Measurements from ENCODE around the gene EEF1AKMT3.
A peak's percentile ranks its signal among the peaks of the same experiment; 100 is the strongest.

Gene EEF1AKMT3

DNA sequence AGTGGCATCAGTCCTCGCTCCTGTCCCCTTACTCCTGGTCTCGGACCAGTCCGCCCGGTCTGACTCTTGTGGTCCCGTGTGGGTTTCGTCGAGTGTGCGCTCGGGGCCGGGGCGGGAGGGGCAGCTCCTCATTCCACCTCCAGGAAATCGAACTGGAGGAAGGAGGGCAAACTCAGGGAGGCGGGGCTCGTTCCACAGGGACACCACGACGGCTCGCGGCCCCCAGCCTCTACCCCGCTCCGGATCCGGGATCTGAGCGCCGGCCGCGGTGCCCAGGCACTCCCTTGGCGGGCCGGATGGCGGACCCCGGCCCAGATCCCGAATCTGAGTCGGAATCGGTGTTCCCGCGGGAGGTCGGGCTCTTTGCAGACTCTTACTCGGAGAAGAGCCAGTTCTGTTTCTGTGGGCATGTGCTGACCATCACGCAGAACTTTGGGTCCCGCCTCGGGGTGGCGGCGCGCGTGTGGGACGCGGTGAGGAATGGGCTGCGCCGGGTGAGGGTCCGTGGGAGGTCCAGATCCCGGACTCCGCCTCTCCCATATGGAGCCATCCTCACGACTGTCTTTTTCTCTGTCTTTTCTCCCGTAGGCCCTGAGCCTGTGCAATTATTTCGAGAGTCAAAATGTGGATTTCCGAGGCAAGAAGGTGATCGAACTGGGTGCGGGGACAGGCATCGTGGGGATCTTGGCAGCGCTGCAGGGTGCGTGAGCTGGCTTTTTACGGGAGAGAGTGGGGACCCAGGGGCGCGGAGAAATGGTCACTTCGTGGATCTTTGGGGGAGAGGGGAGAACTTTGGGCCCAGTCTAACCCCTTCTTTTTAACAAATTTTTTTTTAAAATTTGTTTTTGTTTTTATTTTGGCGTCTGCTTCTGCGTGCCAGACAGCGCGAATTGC is at the start of gene EEF1AKMT3:
EEF1AKMT3 (plus strand) TSS at position 186 of the 894 bp plus-strand sequence; CDS start at position 297, 111 bp downstream.
- DNase-seq, result peak in 35 of 58 donors; percentile 28 to 69 (median 56)

- DNase-seq, result no peak
Measured at GRCh38 chr12:57722716-57723629, 49.4 kb upstream of the EEF1AKMT3 start.

DNA sequence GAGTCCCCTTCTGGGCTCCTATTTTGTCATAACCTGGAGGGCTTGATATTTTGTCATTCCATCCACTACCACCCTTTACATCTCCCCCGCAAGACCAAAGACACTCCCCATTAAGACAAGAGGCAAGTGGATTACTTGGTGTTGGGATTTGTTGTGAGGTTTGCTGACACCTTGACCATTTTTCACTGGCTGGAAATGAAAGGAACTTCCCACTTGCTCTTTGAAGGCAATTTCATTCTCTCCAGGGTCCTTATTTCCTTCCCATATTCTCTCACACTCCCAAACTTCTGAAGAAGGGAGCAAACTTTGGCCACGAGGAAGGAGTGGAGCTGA is 48.8 kb upstream of the EEF1AKMT3 start:
- no peak for DNase-seq

GRCh38 chr12:57724003-57724935 is 48.1 kb upstream of the EEF1AKMT3 start:
- no peak for DNase-seq

DNA sequence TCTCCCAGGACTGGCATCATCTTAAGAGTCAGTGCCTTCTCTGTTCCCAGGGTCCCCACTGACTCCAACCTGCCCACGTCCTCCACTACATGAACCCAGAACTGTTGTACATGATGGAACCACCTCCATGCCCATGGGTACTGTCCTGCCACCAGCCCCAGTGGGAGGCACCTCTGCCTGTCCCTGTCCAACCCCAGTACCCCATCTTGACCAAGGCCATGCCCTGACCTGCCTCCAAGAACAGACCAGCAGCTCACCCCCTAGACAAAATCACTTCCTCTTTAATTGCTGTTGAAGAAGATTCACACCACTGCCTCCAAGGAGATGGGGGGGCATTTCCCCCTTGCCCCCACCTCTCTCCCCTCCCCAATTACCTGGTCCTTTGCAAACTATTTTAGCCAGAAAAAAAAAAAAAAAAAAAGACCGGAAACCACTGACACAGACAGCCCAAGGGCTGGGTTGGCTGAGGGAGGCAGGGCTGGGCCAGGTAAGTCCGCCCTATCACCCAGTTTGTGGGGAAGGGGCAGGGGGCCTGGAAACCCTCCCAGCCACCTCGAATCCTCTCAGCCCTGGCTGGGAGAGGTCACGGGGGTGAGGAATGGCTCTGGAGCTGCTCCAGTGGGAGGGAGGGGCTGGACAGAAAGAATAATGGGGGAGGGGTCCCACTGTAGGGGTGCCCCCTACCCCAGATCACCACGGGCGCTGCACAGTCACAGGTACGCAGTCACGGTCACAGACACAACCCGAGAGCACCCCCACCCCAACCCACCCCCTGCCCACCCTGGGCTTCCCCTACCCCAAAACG is 47.3 kb upstream of the EEF1AKMT3 start:
- no peak for DNase-seq

GRCh38 chr12:57725851-57726150 is 46.6 kb upstream of the EEF1AKMT3 start:
- DNase-seq, result no peak

DNA sequence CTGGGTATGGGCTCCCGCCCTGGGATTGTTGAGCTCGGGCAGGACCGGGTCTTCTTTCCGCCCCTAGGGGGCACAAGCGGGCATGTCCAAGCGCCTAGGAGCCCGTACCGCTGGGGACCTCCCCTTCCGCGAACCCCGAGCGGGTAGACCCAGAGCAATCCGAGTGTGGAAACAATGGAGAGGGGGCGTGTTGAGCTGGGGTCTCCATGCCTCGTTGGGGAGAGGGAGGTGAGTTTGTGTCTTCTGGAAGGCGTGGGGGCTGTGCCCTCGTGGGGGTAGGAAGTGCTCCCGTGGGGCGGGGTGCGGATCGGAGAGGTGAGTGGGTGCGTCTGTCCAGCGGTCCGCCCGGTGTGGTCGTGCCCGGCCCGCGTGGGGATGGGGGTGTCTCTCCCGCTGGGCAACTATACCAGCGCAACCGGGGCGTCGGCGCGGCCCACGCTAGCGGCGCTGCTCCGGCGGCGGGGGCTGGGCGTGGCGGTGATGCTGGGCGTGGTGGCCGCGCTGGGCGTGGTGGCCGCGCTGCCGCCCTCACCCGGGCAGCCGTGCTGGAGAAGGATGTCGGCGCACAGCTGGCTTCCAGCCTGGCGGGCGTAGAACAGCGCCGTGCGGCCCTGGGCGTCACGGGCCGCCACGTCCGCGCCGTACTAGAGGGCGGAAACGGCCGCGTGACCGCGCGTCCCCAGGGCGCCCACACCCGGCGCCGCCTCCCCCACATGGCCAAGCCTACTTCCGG is 46.1 kb upstream of the EEF1AKMT3 start:
- peak in 35 of 58 donors; percentile 19 to 63 (median 36) for DNase-seq

GRCh38 chr12:57726884-57727757 is 45.3 kb upstream of the EEF1AKMT3 start:
- peak in 3 of 58 donors; percentile 14 to 42 (median 25) for DNase-seq

DNA sequence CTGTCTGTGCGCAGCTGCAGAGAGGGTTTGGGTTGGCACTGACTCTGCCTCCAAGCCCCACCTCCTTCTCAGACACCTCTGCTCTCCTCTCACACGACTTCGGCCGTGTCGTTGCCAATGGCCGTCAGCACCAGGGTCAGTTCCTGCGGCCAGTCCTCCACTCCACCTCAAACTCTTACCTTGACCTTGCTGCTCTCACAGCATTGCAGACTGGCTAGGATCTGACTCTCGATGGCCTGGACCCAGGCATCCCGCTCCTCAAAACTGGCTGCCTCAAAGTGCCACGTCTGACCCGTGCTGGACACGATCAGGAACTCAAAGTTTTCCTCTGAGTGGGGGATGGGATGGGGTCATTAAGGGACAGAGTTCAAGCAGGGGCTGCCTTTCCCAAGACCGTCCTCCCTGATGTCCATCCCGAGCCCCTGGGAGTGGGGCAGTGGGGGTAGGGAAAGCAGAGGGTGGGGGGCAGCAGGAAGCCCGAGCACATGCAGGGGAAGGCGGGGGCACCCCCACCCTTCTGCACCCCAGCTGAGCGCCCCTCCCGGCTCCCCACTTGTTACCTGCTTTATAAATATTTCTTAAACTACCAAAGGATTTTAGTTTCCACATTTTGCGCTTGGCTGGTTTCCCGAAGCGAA is 44.5 kb upstream of the EEF1AKMT3 start:
- no peak for DNase-seq

DNA sequence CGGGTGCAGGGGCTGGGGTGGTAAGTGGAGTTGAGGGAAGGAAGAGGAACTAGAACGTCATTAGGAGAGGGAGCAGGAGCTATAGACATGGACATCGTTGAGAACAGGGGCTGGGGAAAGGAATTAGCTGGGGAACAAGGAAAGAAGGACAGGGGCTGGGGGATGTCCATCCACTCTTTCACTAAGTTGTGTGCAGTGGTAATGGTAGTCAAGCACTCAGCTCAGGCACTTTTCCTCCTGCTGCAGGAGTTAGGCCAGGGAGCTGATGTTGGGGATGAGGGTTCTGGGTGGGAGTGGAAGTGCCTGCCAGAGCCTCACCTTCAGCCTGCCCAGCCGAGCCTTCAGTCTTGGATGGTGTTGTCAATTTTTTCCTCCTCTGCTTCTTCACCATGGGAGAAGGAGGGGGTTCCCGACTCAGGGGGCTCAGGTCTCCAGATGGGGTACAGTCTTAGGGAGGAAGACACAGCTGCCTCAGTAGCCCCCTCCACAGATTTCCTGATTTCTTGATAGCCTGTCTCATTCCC is 43.0 kb upstream of the EEF1AKMT3 start:
- DNase-seq, result no peak

GRCh38 chr12:57730336-57731067 is 41.9 kb upstream of the EEF1AKMT3 start:
- DNase-seq, result no peak

- no peak for DNase-seq
Measured at GRCh38 chr12:57731411-57732080, 40.9 kb upstream of the EEF1AKMT3 start.

GRCh38 chr12:57732270-57732669 is 40.1 kb upstream of the EEF1AKMT3 start:
- DNase-seq, result no peak

DNA sequence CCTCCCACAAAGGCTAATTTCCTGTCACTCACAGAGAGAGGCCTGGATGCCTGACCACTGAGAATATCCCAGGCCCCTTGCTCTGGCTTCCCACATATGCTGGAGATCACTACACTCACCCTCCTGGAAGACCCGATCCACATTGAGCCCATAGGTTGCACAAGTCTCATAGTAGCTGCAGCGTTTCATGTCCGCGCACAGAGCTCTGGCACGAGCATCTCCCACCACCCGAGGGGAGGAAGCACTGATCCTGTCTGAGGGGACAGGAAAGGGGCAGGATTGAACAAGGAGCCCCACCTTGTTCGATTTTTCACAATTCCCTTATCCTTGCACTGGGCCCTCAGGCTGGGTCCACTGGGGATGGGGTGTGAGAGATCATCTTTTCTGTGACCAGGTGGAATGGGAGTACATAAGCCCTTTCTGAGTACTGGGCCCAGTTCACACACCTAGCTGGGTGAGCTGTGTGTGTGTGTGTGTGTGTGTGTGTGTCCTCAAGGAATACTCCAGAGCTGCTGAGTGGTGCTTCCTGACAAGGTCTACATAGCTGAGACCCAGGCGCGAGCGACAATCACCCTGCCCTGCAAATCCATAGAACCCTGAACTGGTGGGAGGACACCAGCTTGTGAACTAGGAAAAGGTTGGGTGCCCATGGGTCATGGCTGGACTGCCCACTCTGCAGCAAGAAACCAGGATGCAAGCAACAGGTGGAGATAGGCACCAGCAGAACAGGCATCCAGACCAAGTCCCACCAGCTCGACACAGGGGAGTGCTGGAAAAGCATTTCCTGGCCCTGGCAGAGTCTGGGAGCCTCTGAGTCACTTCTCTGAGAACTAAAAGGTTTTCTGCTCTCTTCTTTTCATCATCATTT is 39.5 kb upstream of the EEF1AKMT3 start:
- no peak for DNase-seq

- no peak for DNase-seq
Measured at GRCh38 chr12:57733928-57734327, 38.5 kb upstream of the EEF1AKMT3 start.
